22Rv1 (cell line): ENCODE data around the gene TOMM20.

Source experiments
- CTCF ChIP-seq: fragments of 450-650 bp; IDR thresholded peaks from 2 replicates; pipeline ENCODE4 v1.5.1; 2017; ENCODE audit warnings: mild to moderate bottlenecking
- ZFX ChIP-seq: fragments of 450-650 bp; IDR thresholded peaks from 2 replicates; pipeline ENCODE4 v1.6.1; 2017; ENCODE audit warnings: antibody characterized with exemption, borderline replicate concordance

DNA sequence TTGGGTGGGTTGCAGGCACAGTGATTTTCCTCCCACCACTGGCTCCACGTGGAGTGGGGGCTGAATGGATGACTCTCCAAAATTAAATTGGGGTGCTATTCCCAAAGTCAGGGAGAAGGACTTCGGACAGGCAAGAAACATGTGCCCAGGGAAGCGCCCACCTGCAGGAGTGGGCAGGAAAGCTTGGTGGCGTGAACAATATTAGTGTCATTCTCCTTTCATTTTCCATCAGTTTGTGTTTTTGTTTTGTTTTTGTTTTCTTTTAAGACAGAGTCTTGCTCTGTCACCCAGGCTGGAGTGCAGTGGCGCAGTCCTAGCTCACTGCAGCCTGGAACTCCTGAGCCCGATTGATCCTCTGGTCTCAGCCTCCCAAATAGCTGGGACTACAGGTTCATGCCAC, 30.1 kb downstream of the TOMM20 start:
- TF ChIP-seq CTCF (no peak), ZFX (no peak)
